ENCODE measurements around the gene GSG1. TPM values are rescaled to one million over a fixed set of nuclear protein-coding genes. Genes with fewer than 3 reads are reported as not detected.
A peak's percentile ranks its signal among the peaks of the same experiment; 100 is the strongest.

The GSG1 gene
- total RNA-seq, 1 experiment from 2014 or later, result not detected

GRCh38 chr12:13044002-13044905, 59.2 kb downstream of the GSG1 start, which contains the start of gene FAM234B (continued):
- TF ChIP-seq REST (IDR thresholded peaks at IDR 0.05; ENCODE audit: low read depth) (no peak), EGR1 (IDR thresholded peaks at IDR 0.05; ENCODE audit: low read depth) (peak; percentile 59; the same call in 1 of the 2 replicates), RAD21 (IDR thresholded peaks at IDR 0.05; ENCODE audit: low read depth) (no peak), SP1 (IDR thresholded peaks at IDR 0.05; ENCODE audit: low read depth) (no peak), SIN3A (IDR thresholded peaks at IDR 0.05; ENCODE audit: low read depth) (no peak)

- Histone ChIP-seq H3K9ac (ENCODE audit: low read length) (no peak overlapping the region), H3K9me3 (ENCODE audit: control insufficient read depth in 1 of 2, insufficient read depth in 1 of 2, low read depth in 1 of 2, low read length in 2 of 2) (no peaks in the 10 kb centered on the region), H3K4me2 (ENCODE audit: low read length) (no peak overlapping the region), H3K27me3 (ENCODE audit: insufficient read depth, low read length) (no peaks in the 10 kb centered on the region), H3K9me2 (ENCODE audit: insufficient read depth) (no peaks in the 10 kb centered on the region), H3K36me3 (ENCODE audit: control insufficient read depth in 1 of 2, insufficient read depth in 2 of 2, low read length in 2 of 2) (no peaks in the 10 kb centered on the region), H3K79me2 (ENCODE audit: insufficient read depth, low read length) (no peaks in the 10 kb centered on the region; the same call in 1 of the 2 replicates), H2AFZ (ENCODE audit: low read depth, low read length, poor library complexity, severe bottlenecking) (no peak overlapping the region), H4K20me1 (ENCODE audit: insufficient read depth) (no peaks in the 10 kb centered on the region), H3K27ac (ENCODE audit: low read depth, low read length) (no peak overlapping the region), H3K4me3 (replicated peaks in 1 of 2; ENCODE audit: low read depth in 1 of 2, low read length in 2 of 2) (no peak overlapping the region), H3K4me1 (ENCODE audit: control insufficient read depth in 1 of 2, insufficient read depth in 2 of 2, low read length in 2 of 2) (peaks cover 5 to 14% of the 10 kb centered on the region in 2 experiments; a peak in 3 of 4 replicates)
- no peak for TF ChIP-seq REST (IDR thresholded peaks at IDR 0.05; ENCODE audit: low read depth)
- TF ChIP-seq EZH2phosphoT487 (IDR thresholded peaks at IDR 0.05; ENCODE audit: borderline replicate concordance), result no peak
- no peak for TF ChIP-seq TCF7L2 (IDR thresholded peaks at IDR 0.05; ENCODE audit: borderline replicate concordance, extremely low read depth, insufficient read depth, insufficient read length)
- no peak for TF ChIP-seq CEBPB (IDR thresholded peaks at IDR 0.05; ENCODE audit: low read depth)
- TF ChIP-seq FOSL1 (IDR thresholded peaks at IDR 0.05; ENCODE audit: low read depth), result no peak
- no peak for TF ChIP-seq SRF (IDR thresholded peaks at IDR 0.05; ENCODE audit: low read depth)
- TF ChIP-seq MAX (IDR thresholded peaks at IDR 0.05), result no peak
- no peak for TF ChIP-seq JUND (IDR thresholded peaks at IDR 0.05)
- no peak for TF ChIP-seq EGR1 (IDR thresholded peaks at IDR 0.05; ENCODE audit: low read depth)
- TF ChIP-seq SIN3A (IDR thresholded peaks at IDR 0.05; ENCODE audit: low read depth), result no peak
- no peak for TF ChIP-seq CBX3 (IDR thresholded peaks at IDR 0.05; ENCODE audit: low read depth)
- no TSS peak for BruUV-seq (replicated peaks)
- intact Hi-C loops (cut with micrococcal nuclease), result no loop called here
- ATAC-seq (no peak), DNase-seq (ENCODE audit: low read depth, low spot score) (no peak)
- RAD21 ChIA-PET (ENCODE audit: low non-redundant PET in 1 of 2, low total read pairs in 2 of 2, uncharacterized antibody in 2 of 2, unreplicated experiment in 2 of 2), result no interaction called here
- POLR2A ChIA-PET, result no interaction called here
- CTCF ChIA-PET, result no interaction called here
Measured at GRCh38 chr12:13042666-13043230, 60.7 kb downstream of the GSG1 start.
